ENCODE data around the gene RASAL2.

RASAL2 gene

DNA sequence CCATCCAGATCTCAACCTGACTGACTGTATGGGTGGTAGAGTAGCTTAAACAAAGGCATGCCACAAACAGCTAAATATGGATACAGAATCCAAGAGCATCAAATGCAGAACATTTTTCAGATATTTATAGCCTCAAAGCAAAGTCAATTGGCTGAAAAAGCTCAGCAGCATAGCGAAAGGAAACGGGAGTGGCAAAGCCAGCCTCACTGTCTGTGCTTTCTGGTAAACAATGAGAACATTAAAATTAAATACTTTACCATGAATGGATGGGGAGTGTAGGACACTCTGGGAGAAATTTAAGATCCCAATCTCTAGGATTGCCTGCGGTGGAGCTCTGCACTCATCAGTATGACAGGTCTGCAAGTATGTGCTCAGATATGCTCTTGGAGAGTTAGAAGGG, 4.4 kb downstream of the RASAL2 start:
- TF ChIP-seq, protein P1, sequence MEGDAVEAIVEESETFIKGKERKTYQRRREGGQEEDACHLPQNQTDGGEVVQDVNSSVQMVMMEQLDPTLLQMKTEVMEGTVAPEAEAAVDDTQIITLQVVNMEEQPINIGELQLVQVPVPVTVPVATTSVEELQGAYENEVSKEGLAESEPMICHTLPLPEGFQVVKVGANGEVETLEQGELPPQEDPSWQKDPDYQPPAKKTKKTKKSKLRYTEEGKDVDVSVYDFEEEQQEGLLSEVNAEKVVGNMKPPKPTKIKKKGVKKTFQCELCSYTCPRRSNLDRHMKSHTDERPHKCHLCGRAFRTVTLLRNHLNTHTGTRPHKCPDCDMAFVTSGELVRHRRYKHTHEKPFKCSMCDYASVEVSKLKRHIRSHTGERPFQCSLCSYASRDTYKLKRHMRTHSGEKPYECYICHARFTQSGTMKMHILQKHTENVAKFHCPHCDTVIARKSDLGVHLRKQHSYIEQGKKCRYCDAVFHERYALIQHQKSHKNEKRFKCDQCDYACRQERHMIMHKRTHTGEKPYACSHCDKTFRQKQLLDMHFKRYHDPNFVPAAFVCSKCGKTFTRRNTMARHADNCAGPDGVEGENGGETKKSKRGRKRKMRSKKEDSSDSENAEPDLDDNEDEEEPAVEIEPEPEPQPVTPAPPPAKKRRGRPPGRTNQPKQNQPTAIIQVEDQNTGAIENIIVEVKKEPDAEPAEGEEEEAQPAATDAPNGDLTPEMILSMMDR (IDR thresholded peaks at IDR 0.05; ENCODE audit: insufficient read depth, low read length, missing control alignments): no peak
- no peak for DNase-seq (ENCODE audit: low read depth, low spot score)
- ChIA-PET POLR2A (interaction anchor here (0.7 kb wide), 1 partner anchor 66 kb away, joined by 3 read pairs; no protein-coding TSS in a partner anchor), CTCF (interaction anchor here (1.2 to 1.6 kb wide), 4 partner anchors 11 to 202 kb away, joined by 3 to 8 read pairs (median 8); no protein-coding TSS in a partner anchor)
- peak overlapping the region; percentile 13; the same call in 1 of the 2 replicates for H3K4me3 ChIP-seq (ENCODE audit: low read depth, low read length)

DNA sequence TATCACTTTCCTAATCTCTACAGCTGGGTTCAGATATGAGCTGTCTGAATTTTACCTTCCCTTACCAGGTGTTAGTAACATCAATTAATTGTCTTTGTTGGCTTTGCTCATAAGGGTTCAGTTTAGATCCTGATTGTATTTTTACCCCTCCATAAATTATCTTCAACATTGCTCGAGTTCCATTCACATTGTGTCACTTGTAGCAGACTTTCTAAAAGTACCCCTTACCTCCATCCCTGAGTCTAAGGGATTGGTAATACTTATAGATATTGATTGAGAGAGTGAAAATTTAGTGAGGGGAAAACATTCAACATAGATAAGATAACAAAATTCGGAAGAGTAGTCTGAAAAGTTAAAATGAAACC, 7.3 kb downstream of the RASAL2 start:
- TF ChIP-seq, protein P1 (IDR thresholded peaks at IDR 0.05; ENCODE audit: insufficient read depth, low read length, missing control alignments): no peak
- no peak for DNase-seq (ENCODE audit: low read depth, low spot score)
- H3K4me3 ChIP-seq (ENCODE audit: low read depth, low read length): no peak overlapping the region
- CTCF ChIA-PET: interaction anchor here (0.9 to 1.1 kb wide), 3 partner anchors 19 to 185 kb away, joined by 3 read pairs; no protein-coding TSS in a partner anchor
- POLR2A ChIA-PET: no interaction called here

DNA sequence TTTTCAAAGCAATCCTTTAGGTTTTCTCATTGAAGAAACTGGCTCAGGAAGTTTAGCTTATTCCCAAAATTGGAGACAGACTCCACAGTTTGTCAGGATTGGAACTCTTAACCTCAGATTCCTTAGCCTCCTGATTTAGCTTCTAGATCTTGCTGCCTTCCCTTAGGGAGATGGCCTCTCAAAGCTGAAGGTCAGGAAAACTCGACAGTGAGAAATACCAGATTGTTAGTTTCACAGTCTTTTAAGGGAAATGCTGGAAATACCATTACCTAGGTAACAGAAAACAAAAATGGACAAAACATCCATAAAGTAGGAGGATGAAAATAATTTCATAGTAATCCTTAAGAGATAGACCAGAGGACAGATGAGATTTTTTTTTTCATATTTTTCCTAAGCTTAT, 7.8 kb downstream of the RASAL2 start:
- ChIA-PET CTCF (interaction anchor here (0.9 kb wide), 2 partner anchors 19 to 65 kb away, joined by 3 read pairs; no protein-coding TSS in a partner anchor), POLR2A (no interaction called here)
- DNase-seq (ENCODE audit: low read depth, low spot score): no peak
- H3K4me3 ChIP-seq (ENCODE audit: low read depth, low read length): no peak overlapping the region
- TF ChIP-seq, protein P1 (IDR thresholded peaks at IDR 0.05; ENCODE audit: insufficient read depth, low read length, missing control alignments): no peak

DNA sequence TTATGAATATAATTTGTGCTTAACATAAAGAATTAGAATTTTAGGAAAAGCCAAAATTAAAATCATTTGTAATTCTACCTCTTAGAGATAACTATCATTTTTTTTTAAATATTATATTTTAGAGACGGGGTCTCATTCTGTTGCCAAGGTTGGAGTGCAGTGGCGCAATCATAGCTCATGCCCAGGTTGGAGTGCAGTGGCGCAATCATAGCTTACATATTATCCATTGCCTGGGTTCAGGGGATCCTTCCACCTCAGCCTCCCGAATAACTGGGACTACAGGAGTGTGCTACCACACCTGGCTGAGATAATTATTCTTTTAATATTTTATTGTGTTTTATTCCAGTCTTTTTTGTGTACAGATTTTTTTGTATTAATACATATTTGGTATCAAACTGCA, 8.3 kb downstream of the RASAL2 start:
- CTCF ChIA-PET: interaction anchor here (0.9 kb wide), 1 partner anchor 66 kb away, joined by 3 read pairs; no protein-coding TSS in a partner anchor
- TF ChIP-seq, protein P1 (IDR thresholded peaks at IDR 0.05; ENCODE audit: insufficient read depth, low read length, missing control alignments): no peak
- no peak for DNase-seq (ENCODE audit: low read depth, low spot score)
- H3K4me3 ChIP-seq (ENCODE audit: low read depth, low read length): no peak overlapping the region
- POLR2A ChIA-PET: no interaction called here

DNA sequence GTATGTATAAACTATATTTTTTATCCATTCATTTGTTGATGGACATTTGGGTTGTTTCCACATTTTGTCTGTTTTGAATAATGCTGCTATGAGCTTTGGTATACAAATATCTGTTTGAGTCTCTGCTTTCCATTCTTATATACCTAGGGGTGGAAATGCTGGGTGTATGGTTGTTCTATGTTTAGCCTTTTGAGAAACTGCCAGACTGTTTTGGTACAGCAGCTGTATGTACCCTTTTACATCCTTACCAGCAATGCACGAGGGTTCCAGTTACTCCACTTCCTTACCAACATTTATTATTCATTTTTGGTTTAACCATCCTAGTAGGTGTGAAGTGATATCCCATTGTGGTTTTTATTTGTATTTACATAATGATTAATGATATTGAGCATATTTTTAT, 13.9 kb downstream of the RASAL2 start:
- no peak for DNase-seq (ENCODE audit: low read depth, low spot score)
- POLR2A ChIA-PET: no interaction called here

DNA sequence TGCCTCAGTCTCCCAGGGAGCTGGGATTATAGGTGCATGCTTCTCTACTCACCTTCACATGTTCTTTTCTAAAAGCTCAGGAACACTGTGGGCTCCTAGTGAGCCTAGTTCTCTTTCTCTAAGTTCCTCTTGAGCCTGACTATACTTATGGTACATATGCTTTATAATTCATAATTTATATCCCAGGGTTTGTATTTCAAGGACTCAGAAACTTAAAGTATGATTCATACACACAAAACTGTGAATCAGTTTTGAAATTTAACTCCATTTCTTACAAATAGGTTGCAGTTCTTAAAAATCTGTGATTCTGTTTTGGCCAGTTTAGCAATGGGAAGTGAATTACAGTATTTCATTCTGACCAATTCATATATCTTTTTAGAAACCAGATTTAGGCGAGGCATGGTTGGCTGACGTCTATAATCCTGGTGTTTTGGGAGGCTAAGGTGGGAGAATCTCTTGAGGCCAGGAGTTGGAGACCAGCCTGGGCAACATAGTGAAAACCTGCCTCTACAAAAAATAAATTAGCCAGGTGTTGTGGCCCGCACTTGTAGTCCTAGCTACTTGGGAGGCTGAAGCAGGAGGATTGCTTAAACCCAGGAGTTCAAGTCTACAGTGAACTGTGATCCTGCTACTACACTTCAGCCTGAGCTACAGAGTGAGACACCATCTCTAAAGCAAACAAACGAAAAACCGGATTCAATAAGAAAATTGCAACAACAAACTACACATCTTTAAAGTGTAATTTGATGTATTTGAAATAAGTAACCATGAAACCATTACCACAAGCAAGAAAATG, 15.6 kb downstream of the RASAL2 start:
- TF ChIP-seq, protein P1 (IDR thresholded peaks at IDR 0.05; ENCODE audit: insufficient read depth, low read length, missing control alignments): no peak
- POLR2A ChIA-PET: interaction anchor here (1.0 kb wide), 1 partner anchor 14 kb away, joined by 3 read pairs; no protein-coding TSS in a partner anchor
- no peak overlapping the region for H3K4me3 ChIP-seq (ENCODE audit: low read depth, low read length)
- no peak for DNase-seq (ENCODE audit: low read depth, low spot score)
- CTCF ChIA-PET: interaction anchor here (1.7 to 2.6 kb wide), 3 partner anchors 11 to 78 kb away, joined by 4 to 8 read pairs (median 6); no protein-coding TSS in a partner anchor

More for the DNA sequence above, 13.9 kb downstream of the RASAL2 start:
- TF ChIP-seq, protein P1 (IDR thresholded peaks at IDR 0.05; ENCODE audit: insufficient read depth, low read length, missing control alignments): no peak
- no peak overlapping the region for H3K4me3 ChIP-seq (ENCODE audit: low read depth, low read length)
- CTCF ChIA-PET: no interaction called here
